PFSK-1 (cell line): ENCODE measurements around the gene DDX24.

ENCODE experiments used
- POLR2AphosphoS5 ChIP-seq: IDR thresholded peaks from 2 replicates; pipeline ENCODE4 v1.6.1; 2012; ENCODE audit warnings: low read depth, mild to moderate bottlenecking, control low read depth, low read length, moderate library complexity
- REST ChIP-seq, 2 experiments: IDR thresholded peaks; 2 replicates each; pipeline versions ENCODE4 v1.6.1 to v1.8.0; 2011 to 2012; ENCODE audit warnings: low read depth in 2 of 2, low read length in 2 of 2, control low read depth in 1 of 2, inconsistent platforms in 1 of 2, mild to moderate bottlenecking in 1 of 2, moderate library complexity in 1 of 2; ENCODE audit not compliant: insufficient read depth in 1 of 2
- TAF1 ChIP-seq: IDR thresholded peaks from 2 replicates; pipeline ENCODE4 v1.6.1; 2012; ENCODE audit warnings: low read length, control low read depth, borderline replicate concordance; ENCODE audit not compliant: insufficient read depth

GRCh38 chr14:94040796-94041195 is 40.2 kb downstream of the DDX24 start:
- TF ChIP-seq REST (IDR thresholded peaks at IDR 0.05; ENCODE audit: insufficient read depth in 1 of 2, low read depth in 2 of 2, low read length in 2 of 2) (no peak), TAF1 (no peak), POLR2AphosphoS5 (no peak)
